Activated naive CD8-positive, alpha-beta T cell (primary cell): ENCODE measurements around the gene TSPAN31.
A peak's percentile ranks its signal among the peaks of the same experiment; 100 is the strongest.

Source experiments
- H3K27ac Mint-ChIP-seq: one replicate; pipeline ENCODE4 v1.8.0; 2021; ENCODE audit warnings: mixed read lengths
- H3K27me3 Mint-ChIP-seq: one replicate; pipeline ENCODE4 v1.8.0; 2021; ENCODE audit warnings: mixed read lengths
- H3K36me3 Mint-ChIP-seq: one replicate; pipeline ENCODE4 v1.8.0; 2021; ENCODE audit warnings: mixed read lengths
- H3K4me1 Mint-ChIP-seq: one replicate; pipeline ENCODE4 v1.8.0; 2021; ENCODE audit warnings: low read depth, mixed read lengths
- H3K4me3 Mint-ChIP-seq: one replicate; pipeline ENCODE4 v1.8.0; 2021; ENCODE audit warnings: mild to moderate bottlenecking, mixed read lengths
- H3K9me3 Mint-ChIP-seq: one replicate; pipeline ENCODE4 v1.8.0; 2021; ENCODE audit warnings: low read depth, mixed read lengths

Gene TSPAN31

DNA sequence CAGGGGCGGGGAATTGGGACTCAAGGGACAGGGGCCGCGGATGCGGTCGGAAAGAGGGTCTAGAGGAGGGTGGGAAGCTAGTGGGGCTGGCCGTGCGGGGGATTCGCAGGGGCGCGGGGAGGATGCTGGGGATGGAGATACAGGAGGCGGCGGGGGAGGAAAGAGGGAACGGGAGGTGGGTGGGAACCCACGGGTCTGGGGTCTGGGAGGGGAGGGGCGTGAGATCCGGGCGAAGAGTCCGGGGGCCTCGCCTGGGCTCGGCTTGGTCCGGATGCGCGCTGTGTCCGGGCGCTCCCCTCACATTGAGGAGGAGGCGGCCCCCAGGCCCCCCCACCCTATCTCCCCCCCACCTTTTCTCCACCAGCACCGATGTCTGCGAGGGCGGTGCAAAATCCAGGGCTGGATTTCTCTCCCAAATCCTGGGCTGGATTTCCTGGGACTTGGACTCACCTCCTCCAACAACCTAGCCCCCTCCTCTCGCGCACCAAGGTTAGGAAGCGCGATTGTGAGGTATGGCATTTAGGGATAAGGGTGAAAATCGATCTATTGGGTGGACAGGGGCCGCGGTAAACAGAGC lies 6.1 kb upstream of the TSPAN31 start, which contains the start of gene AGAP2:
TSS of gene AGAP2 (minus strand) at position 82 of the 577 bp plus-strand sequence. CDS start 496 bp downstream, outside the sequence.
- Mint-ChIP-seq H3K27ac (peak within 1 kb of the TSS; percentile 69), H3K9me3 (no peaks in the 10 kb centered on the region), H3K27me3 (no peaks in the 10 kb centered on the region), H3K4me3 (peak within 1 kb of the TSS; percentile 79), H3K4me1 (peaks cover 48% of the 10 kb centered on the region), H3K36me3 (peaks cover 5% of the 10 kb centered on the region)

GRCh38 chr12:57739387-57739786 lies 5.5 kb upstream of the TSPAN31 start:
- no peaks in the 10 kb centered on the region for H3K9me3 Mint-ChIP-seq
- peak overlapping the region; percentile 69 for H3K27ac Mint-ChIP-seq
- no peaks in the 10 kb centered on the region for H3K27me3 Mint-ChIP-seq

DNA sequence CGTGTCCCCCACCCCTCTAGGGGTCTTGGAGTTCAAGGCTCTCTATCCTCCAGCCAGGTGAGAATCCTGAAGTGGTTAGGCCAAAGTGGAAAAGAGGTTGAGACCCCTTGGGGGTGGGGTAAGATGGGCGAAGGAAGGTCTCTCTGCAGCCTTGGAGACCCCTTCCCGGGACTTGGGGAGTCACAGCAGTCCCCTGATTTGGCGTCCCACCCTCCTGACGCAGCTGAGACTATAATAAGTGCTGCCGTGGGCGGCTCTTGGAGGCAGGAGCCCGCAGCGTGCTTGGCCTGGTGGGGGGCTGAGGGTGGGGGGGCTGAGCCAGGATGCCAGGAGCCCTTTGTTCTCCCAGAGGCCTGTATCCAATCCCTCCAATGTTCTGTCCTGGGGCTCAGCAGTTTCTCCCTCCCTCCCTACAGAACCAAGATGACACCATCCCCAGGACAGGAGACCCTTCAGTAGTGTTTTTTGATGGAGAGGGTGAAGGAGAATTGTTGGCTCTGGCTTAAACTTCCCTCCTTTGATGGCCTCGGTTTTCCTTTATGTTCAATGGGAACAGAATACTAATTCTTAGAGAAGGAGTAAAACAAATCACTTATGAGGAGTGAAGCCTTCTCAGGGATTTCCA lies 4.8 kb upstream of the TSPAN31 start:
- Mint-ChIP-seq H3K27me3 (no peaks in the 10 kb centered on the region), H3K4me1 (peaks cover 58% of the 10 kb centered on the region), H3K9me3 (no peaks in the 10 kb centered on the region), H3K4me3 (peak overlapping the region; percentile 90), H3K36me3 (no peaks in the 10 kb centered on the region), H3K27ac (peak overlapping the region; percentile 69)

More at GRCh38 chr12:57739387-57739786, 5.5 kb upstream of the TSPAN31 start:
- peak overlapping the region; percentile 79 for H3K4me3 Mint-ChIP-seq
- H3K4me1 Mint-ChIP-seq: peaks cover 55% of the 10 kb centered on the region
- H3K36me3 Mint-ChIP-seq: peaks cover 3% of the 10 kb centered on the region

DNA sequence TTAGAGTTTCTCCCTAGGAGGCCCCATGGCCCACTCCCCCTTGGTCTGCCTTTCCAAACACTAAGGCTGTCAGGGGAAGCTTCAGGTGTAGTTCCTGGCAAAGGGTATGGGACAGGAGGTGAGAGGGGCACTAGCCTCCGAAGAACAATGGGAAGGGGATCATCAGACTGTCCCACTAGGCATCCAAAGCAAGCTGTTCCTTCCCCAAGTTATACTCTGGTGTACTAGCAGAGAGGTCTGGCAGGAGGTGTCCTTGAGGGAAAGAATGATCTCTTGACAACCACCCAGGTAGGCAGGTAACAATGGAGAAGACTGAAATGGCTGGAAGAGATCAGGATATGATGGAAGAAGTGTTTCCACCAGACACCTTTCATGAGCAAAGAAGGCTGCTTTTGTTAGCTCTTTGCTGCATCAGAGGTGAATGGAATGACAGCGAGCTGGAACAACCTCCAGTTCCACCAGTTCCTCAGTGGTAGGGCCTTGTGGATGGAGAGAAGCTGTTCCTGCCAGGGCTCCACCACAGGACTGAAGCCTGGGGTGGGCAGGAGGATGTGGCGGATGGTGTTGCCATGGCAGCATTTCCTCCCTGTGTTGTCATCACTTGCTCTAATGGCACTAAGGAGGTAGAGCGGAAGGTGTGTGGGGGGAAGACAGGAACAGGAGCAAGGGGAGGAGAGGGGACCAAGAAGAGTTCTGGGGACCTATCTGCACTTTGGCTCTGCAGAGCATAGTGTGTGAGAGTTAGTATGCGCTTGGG lies 4.0 kb upstream of the TSPAN31 start:
- Mint-ChIP-seq H3K27me3 (no peaks in the 10 kb centered on the region), H3K4me3 (peak overlapping the region; percentile 90), H3K36me3 (no peaks in the 10 kb centered on the region), H3K9me3 (no peaks in the 10 kb centered on the region), H3K4me1 (peaks cover 61% of the 10 kb centered on the region), H3K27ac (peak overlapping the region; percentile 83)

GRCh38 chr12:57741413-57741789 lies 3.4 kb upstream of the TSPAN31 start:
- Mint-ChIP-seq H3K27ac (peak overlapping the region; percentile 83), H3K4me1 (peaks cover 65% of the 10 kb centered on the region), H3K4me3 (peak overlapping the region; percentile 90), H3K9me3 (no peaks in the 10 kb centered on the region), H3K36me3 (no peaks in the 10 kb centered on the region), H3K27me3 (no peaks in the 10 kb centered on the region)

DNA sequence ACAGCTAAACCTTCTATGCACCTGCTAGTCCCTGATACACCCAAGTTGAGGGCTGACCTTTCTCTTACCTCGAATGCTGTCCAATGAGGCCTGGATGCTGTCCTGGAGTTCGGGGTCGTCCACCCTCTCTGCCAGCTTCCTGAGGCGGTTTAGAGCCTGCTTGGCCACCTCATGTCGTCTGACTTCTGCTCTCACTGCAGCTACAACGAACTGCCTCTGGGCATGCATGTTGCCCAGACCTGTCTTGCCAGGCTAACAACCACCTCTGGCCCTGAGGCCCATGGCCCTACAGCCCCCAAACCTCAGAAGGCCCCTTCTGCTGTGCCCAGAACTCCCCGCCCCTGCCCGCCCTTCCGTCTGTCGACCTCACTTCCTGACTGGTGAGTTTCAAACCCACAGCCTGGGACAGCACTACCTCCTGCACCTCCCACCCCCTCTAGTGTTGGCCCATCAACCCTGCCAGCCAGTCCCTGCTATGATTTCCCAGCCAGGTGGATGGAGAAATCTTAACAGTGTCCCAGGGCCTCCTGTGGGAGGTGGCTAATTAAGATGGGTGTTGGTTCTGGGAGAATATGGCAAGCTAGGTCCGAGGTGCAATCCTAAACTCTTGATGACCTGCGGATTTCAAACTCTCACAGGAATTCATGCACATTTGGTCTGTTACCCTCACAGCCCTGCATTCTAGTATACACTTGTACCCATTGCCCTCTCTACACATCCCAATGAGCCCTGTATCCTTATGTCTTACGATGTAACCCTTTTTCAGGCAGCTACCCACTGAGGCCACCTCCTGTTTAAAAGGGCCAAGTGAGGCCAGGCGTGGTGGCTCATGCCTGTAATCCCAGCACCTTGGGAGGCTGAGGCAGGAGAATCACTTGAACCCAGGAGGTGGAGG lies 2.7 kb upstream of the TSPAN31 start:
- H3K36me3 Mint-ChIP-seq: no peaks in the 10 kb centered on the region
- H3K4me1 Mint-ChIP-seq: peaks cover 64% of the 10 kb centered on the region
- H3K27me3 Mint-ChIP-seq: no peaks in the 10 kb centered on the region

GRCh38 chr12:57743769-57744168 lies 1.1 kb upstream of the TSPAN31 start:
- no peaks in the 10 kb centered on the region for H3K27me3 Mint-ChIP-seq
- H3K4me3 Mint-ChIP-seq: peak overlapping the region; percentile 96
- H3K4me1 Mint-ChIP-seq: peaks cover 65% of the 10 kb centered on the region
- H3K9me3 Mint-ChIP-seq: no peaks in the 10 kb centered on the region
- H3K27ac Mint-ChIP-seq: peak overlapping the region; percentile 6
- no peaks in the 10 kb centered on the region for H3K36me3 Mint-ChIP-seq

More for the DNA sequence above, 2.7 kb upstream of the TSPAN31 start:
- Mint-ChIP-seq H3K27ac (peak overlapping the region; percentile 83), H3K9me3 (no peaks in the 10 kb centered on the region), H3K4me3 (peak overlapping the region; percentile 90)

GRCh38 chr12:57744194-57744776 lies 554 bp upstream of the TSPAN31 start:
- H3K4me3 Mint-ChIP-seq: peak overlapping the region; percentile 96
- H3K9me3 Mint-ChIP-seq: no peaks in the 10 kb centered on the region
- peaks cover 60% of the 10 kb centered on the region for H3K4me1 Mint-ChIP-seq
- peak overlapping the region; percentile 97 for H3K27ac Mint-ChIP-seq
- no peaks in the 10 kb centered on the region for H3K27me3 Mint-ChIP-seq
- no peaks in the 10 kb centered on the region for H3K36me3 Mint-ChIP-seq

- H3K27me3 Mint-ChIP-seq: no peaks in the 10 kb centered on the region
- H3K36me3 Mint-ChIP-seq: peaks cover 3% of the 10 kb centered on the region
- peak overlapping the region; percentile 96 for H3K4me3 Mint-ChIP-seq
- peaks cover 55% of the 10 kb centered on the region for H3K4me1 Mint-ChIP-seq
- H3K27ac Mint-ChIP-seq: peak overlapping the region; percentile 97
- no peaks in the 10 kb centered on the region for H3K9me3 Mint-ChIP-seq
Measured at GRCh38 chr12:57745485-57745881, 644 bp downstream of the TSPAN31 start.

- Mint-ChIP-seq H3K4me1 (peaks cover 55% of the 10 kb centered on the region), H3K9me3 (no peaks in the 10 kb centered on the region), H3K4me3 (peak overlapping the region; percentile 96), H3K27me3 (no peaks in the 10 kb centered on the region), H3K27ac (peak overlapping the region; percentile 97), H3K36me3 (peaks cover 5% of the 10 kb centered on the region)
Measured at GRCh38 chr12:57746025-57746424, 1.2 kb downstream of the TSPAN31 start.

- Mint-ChIP-seq H3K4me3 (peak overlapping the region; percentile 30), H3K27ac (no peak overlapping the region)
Measured at GRCh38 chr12:57749061-57749460, 4.2 kb downstream of the TSPAN31 start.

DNA sequence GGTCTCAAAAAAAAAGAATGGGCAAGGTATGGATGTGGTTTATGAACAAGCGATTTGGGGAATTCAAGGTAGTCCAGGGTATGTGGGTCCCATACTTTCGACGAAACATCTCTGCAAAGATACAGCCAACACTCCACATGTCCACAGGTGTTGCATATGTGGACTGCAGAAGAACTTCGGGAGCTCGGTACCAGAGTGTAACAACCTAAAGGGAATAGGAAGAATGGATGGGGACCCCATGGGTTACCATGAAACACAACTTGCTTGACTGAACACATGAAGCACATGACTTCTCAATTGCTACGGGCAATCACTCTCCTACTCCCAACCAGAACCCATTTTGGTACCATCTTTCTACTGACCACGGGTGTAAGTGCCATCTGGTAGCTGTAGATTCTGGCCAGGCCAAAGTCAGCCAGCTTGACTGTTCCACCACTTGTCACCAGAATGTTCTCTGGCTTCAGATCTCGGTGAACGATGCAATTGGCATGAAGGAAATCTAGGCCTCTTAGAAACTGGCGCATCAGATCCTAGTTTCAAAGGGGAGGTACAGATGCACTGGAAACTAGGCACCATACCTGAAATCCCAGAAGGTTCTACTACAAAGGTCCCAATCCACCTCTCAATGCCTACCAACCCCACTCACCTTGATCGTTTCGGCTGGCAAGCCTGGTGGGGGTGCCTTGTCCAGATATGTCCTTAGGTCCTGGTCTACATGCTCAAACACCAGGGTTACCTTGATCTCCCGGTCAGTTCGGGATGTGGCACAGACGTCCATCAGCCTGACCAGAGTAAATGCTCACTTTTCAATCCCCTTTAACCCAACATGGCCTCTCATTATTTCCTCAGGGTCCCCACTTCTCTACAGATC lies 6.0 kb downstream of the TSPAN31 start:
- Mint-ChIP-seq H3K27me3 (no peaks in the 10 kb centered on the region), H3K36me3 (peaks cover 13% of the 10 kb centered on the region), H3K9me3 (no peaks in the 10 kb centered on the region), H3K27ac (peak overlapping the region; percentile 99), H3K4me3 (peak overlapping the region; percentile 99), H3K4me1 (peaks cover 54% of the 10 kb centered on the region)

More at GRCh38 chr12:57749061-57749460, 4.2 kb downstream of the TSPAN31 start:
- Mint-ChIP-seq H3K27me3 (no peaks in the 10 kb centered on the region), H3K9me3 (no peaks in the 10 kb centered on the region), H3K4me1 (peaks cover 60% of the 10 kb centered on the region), H3K36me3 (peaks cover 13% of the 10 kb centered on the region)

GRCh38 chr12:57751432-57751787 lies 6.6 kb downstream of the TSPAN31 start:
- Mint-ChIP-seq H3K27me3 (no peaks in the 10 kb centered on the region), H3K4me3 (peak overlapping the region; percentile 99), H3K36me3 (peaks cover 13% of the 10 kb centered on the region), H3K9me3 (no peaks in the 10 kb centered on the region), H3K4me1 (peaks cover 53% of the 10 kb centered on the region), H3K27ac (peak overlapping the region; percentile 99)
